SU-DHL-6 (cell line): ENCODE results near the gene PEX13.
"Not testable (repeated sequence)": the region's sequence is repeated elsewhere in the genome, so short reads cannot be mapped to it uniquely, and the experiment has no call there.

ENCODE experiments used
- EZH2phosphoT487 ChIP-seq: fragments of 200-600 bp; sonication (generic), shearing (Covaris generic); conservative IDR thresholded peaks from 2 replicates; pipeline ENCODE4 v1.6.1; 2018; ENCODE audit warnings: mild to moderate bottlenecking, antibody characterized with exemption, low read length, moderate library complexity, mixed read lengths
- TF ChIP-seq, protein P1 (sequence below): fragments of 200-600 bp; sonication (generic); IDR thresholded peaks from one replicate; pipeline ENCODE4 v1.5.1; 2017; ENCODE audit warnings: antibody characterized with exemption, mild to moderate bottlenecking, low read length, moderate library complexity; ENCODE audit not compliant: insufficient read depth, poor library complexity, severe bottlenecking

GRCh38 chr2:61034592-61034991 lies 17.1 kb downstream of the PEX13 start:
- TF ChIP-seq, protein P1, sequence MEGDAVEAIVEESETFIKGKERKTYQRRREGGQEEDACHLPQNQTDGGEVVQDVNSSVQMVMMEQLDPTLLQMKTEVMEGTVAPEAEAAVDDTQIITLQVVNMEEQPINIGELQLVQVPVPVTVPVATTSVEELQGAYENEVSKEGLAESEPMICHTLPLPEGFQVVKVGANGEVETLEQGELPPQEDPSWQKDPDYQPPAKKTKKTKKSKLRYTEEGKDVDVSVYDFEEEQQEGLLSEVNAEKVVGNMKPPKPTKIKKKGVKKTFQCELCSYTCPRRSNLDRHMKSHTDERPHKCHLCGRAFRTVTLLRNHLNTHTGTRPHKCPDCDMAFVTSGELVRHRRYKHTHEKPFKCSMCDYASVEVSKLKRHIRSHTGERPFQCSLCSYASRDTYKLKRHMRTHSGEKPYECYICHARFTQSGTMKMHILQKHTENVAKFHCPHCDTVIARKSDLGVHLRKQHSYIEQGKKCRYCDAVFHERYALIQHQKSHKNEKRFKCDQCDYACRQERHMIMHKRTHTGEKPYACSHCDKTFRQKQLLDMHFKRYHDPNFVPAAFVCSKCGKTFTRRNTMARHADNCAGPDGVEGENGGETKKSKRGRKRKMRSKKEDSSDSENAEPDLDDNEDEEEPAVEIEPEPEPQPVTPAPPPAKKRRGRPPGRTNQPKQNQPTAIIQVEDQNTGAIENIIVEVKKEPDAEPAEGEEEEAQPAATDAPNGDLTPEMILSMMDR, result not testable (repeated sequence)
- not testable (repeated sequence) for TF ChIP-seq EZH2phosphoT487
